Measurements from ENCODE around the gene TRIM41. TPM values are rescaled to one million over a fixed set of nuclear protein-coding genes. Genes with fewer than 3 reads are reported as not detected.

The TRIM41 gene
- total and polyA plus RNA-seq, 2 of the 13 experiments (the other 11 are each of a cell fraction or from before 2014, with no cell fraction given): 10.2 to 16.7 TPM

DNA sequence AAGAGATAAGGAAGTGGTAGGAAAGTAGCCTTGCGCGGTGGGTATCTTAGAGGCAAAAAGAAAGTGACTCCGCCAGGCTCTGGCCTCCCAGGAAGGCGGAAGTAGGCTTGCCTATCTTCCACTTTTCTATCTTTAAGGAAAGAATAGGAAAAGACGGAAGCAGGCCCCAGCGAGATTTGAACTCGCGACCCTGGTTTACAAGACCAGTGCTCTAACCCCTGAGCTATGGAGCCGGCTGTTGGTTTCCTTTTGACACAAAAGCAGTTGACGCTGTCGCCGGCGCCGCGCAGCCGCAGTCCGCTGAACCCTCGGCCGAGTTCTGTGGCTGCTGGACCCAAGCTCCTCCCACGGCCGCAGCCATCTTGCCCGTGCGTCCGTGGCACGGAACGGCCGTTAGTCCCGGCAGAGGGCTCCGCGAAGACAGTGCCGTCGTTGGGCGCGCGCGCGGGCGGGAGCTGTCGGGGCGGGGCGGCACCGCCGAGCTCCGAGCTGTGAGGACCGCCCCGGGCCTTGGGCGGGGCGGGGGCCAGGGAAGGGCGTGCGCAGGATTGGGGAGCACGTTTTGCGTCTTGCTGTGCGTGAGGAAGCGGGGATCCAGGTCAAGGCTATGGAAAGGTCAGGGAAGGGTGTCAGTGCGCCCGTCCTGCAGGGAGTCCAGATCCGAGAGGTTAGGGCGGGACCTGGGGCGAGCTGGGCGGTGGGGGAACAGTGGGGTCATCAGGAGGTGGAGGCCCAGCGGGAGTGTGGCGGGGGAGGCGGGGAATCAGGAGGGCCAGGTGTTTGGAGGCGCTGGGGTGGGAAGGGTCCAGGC lies 31.4 kb upstream of the TRIM41 start (continued):
- TF ChIP-seq, protein P1, sequence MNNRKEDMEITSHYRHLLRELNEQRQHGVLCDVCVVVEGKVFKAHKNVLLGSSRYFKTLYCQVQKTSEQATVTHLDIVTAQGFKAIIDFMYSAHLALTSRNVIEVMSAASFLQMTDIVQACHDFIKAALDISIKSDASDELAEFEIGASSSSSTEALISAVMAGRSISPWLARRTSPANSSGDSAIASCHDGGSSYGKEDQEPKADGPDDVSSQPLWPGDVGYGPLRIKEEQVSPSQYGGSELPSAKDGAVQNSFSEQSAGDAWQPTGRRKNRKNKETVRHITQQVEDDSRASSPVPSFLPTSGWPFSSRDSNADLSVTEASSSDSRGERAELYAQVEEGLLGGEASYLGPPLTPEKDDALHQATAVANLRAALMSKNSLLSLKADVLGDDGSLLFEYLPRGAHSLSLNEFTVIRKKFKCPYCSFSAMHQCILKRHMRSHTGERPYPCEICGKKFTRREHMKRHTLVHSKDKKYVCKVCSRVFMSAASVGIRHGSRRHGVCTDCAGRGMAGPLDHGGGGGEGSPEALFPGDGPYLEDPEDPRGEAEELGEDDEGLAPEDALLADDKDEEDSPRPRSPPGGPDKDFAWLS (CRISPR knock-in tag; IDR thresholded peaks at IDR 0.05; ENCODE audit: borderline replicate concordance): peak; percentile 83; the same call in 1 of the 2 replicates
- TF ChIP-seq, protein P2, sequence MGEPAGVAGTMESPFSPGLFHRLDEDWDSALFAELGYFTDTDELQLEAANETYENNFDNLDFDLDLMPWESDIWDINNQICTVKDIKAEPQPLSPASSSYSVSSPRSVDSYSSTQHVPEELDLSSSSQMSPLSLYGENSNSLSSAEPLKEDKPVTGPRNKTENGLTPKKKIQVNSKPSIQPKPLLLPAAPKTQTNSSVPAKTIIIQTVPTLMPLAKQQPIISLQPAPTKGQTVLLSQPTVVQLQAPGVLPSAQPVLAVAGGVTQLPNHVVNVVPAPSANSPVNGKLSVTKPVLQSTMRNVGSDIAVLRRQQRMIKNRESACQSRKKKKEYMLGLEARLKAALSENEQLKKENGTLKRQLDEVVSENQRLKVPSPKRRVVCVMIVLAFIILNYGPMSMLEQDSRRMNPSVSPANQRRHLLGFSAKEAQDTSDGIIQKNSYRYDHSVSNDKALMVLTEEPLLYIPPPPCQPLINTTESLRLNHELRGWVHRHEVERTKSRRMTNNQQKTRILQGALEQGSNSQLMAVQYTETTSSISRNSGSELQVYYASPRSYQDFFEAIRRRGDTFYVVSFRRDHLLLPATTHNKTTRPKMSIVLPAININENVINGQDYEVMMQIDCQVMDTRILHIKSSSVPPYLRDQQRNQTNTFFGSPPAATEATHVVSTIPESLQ (CRISPR knock-in tag; conservative IDR thresholded peaks at IDR 0.05): 0 out of 2 replicates have a peak, but pooled peaks have one; percentile 65
- TF ChIP-seq EED (CRISPR knock-in tag; IDR thresholded peaks at IDR 0.05) (no peak; the same call in 1 of the 2 replicates), ZFX (CRISPR knock-in tag; IDR thresholded peaks at IDR 0.05; ENCODE audit: low read depth) (peak; percentile 81), ZSCAN25 (CRISPR knock-in tag; IDR thresholded peaks at IDR 0.05) (0 out of 2 replicates have a peak, but pooled peaks have one; percentile 61)
- TF ChIP-seq, protein P3, sequence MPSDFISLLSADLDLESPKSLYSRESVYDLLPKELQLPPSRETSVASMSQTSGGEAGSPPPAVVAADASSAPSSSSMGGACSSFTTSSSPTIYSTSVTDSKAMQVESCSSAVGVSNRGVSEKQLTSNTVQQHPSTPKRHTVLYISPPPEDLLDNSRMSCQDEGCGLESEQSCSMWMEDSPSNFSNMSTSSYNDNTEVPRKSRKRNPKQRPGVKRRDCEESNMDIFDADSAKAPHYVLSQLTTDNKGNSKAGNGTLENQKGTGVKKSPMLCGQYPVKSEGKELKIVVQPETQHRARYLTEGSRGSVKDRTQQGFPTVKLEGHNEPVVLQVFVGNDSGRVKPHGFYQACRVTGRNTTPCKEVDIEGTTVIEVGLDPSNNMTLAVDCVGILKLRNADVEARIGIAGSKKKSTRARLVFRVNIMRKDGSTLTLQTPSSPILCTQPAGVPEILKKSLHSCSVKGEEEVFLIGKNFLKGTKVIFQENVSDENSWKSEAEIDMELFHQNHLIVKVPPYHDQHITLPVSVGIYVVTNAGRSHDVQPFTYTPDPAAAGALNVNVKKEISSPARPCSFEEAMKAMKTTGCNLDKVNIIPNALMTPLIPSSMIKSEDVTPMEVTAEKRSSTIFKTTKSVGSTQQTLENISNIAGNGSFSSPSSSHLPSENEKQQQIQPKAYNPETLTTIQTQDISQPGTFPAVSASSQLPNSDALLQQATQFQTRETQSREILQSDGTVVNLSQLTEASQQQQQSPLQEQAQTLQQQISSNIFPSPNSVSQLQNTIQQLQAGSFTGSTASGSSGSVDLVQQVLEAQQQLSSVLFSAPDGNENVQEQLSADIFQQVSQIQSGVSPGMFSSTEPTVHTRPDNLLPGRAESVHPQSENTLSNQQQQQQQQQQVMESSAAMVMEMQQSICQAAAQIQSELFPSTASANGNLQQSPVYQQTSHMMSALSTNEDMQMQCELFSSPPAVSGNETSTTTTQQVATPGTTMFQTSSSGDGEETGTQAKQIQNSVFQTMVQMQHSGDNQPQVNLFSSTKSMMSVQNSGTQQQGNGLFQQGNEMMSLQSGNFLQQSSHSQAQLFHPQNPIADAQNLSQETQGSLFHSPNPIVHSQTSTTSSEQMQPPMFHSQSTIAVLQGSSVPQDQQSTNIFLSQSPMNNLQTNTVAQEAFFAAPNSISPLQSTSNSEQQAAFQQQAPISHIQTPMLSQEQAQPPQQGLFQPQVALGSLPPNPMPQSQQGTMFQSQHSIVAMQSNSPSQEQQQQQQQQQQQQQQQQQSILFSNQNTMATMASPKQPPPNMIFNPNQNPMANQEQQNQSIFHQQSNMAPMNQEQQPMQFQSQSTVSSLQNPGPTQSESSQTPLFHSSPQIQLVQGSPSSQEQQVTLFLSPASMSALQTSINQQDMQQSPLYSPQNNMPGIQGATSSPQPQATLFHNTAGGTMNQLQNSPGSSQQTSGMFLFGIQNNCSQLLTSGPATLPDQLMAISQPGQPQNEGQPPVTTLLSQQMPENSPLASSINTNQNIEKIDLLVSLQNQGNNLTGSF (CRISPR knock-in tag; IDR thresholded peaks at IDR 0.05): no peak
- TF ChIP-seq, protein P4, sequence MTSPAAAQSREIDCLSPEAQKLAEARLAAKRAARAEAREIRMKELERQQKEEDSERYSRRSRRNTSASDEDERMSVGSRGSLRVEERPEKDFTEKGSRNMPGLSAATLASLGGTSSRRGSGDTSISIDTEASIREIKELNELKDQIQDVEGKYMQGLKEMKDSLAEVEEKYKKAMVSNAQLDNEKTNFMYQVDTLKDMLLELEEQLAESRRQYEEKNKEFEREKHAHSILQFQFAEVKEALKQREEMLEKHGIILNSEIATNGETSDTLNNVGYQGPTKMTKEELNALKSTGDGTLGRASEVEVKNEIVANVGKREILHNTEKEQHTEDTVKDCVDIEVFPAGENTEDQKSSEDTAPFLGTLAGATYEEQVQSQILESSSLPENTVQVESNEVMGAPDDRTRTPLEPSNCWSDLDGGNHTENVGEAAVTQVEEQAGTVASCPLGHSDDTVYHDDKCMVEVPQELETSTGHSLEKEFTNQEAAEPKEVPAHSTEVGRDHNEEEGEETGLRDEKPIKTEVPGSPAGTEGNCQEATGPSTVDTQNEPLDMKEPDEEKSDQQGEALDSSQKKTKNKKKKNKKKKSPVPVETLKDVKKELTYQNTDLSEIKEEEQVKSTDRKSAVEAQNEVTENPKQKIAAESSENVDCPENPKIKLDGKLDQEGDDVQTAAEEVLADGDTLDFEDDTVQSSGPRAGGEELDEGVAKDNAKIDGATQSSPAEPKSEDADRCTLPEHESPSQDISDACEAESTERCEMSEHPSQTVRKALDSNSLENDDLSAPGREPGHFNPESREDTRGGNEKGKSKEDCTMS (CRISPR knock-in tag; conservative IDR thresholded peaks at IDR 0.05): no peak
